ENCODE data around the gene ENOX1. TPM values are rescaled to one million over a fixed set of nuclear protein-coding genes. Genes with fewer than 3 reads are reported as not detected.

The ENOX1 gene
- total RNA-seq, 1 experiment from 2014 or later, result 0.35 TPM

- no peak for TF ChIP-seq EZH2 (IDR thresholded peaks at IDR 0.05; ENCODE audit: low read depth)
- no peak for TF ChIP-seq CTCF (conservative IDR thresholded peaks at IDR 0.05)
- H4K20me1 ChIP-seq (ENCODE audit: insufficient read depth), result no peaks in the 10 kb centered on the region
- no peaks in the 10 kb centered on the region for H3K27me3 ChIP-seq (ENCODE audit: insufficient read depth, low read depth)
- H3K36me3 ChIP-seq (ENCODE audit: low read depth), result no peaks in the 10 kb centered on the region
- H3K9me3 ChIP-seq (ENCODE audit: insufficient read depth, low read depth), result no peaks in the 10 kb centered on the region
- CTCF ChIA-PET, result interaction anchor here (0.6 kb wide), 1 partner anchor 73 kb away, joined by 4 read pairs; no protein-coding TSS in a partner anchor
- no peak overlapping the region for H3K4me2 ChIP-seq
- no peak overlapping the region for H3K4me3 ChIP-seq
- POLR2A ChIA-PET (ENCODE audit: unreplicated experiment), result no interaction called here
- no peak overlapping the region for H2AFZ ChIP-seq
- no peak overlapping the region for H3K27ac ChIP-seq
- no peak for DNase-seq
- H3F3A ChIP-seq (ENCODE audit: insufficient read depth, low read depth), result no peaks in the 10 kb centered on the region
- intact Hi-C loops (cut with micrococcal nuclease; ENCODE audit: unreplicated experiment), result no loop called here
- no TSS peak for BruUV-seq (replicated peaks)
- H3K9me2 ChIP-seq (ENCODE audit: insufficient read depth), result no peaks in the 10 kb centered on the region
- H3K4me1 ChIP-seq (replicated peaks; ENCODE audit: insufficient read depth), result no peaks in the 10 kb centered on the region
- no peaks in the 10 kb centered on the region for H3K79me2 ChIP-seq (ENCODE audit: low read depth)
These were observed 202.0 kb downstream of the ENOX1 start for GRCh38 chr13:43584751-43585150.

GRCh38 chr13:43583321-43583720 is 203.5 kb downstream of the ENOX1 start:
- no peak overlapping the region for H3K27ac ChIP-seq
- H3K4me2 ChIP-seq, result no peak overlapping the region
- H3K9me2 ChIP-seq (ENCODE audit: insufficient read depth), result no peaks in the 10 kb centered on the region
- no peaks in the 10 kb centered on the region for H3K9me3 ChIP-seq (ENCODE audit: insufficient read depth, low read depth)
- CTCF ChIA-PET, result no interaction called here
- POLR2A ChIA-PET (ENCODE audit: unreplicated experiment), result no interaction called here
- no peaks in the 10 kb centered on the region for H3K27me3 ChIP-seq (ENCODE audit: insufficient read depth, low read depth)
- H3K79me2 ChIP-seq (ENCODE audit: low read depth), result no peaks in the 10 kb centered on the region
- TF ChIP-seq EZH2 (IDR thresholded peaks at IDR 0.05; ENCODE audit: low read depth), result no peak
- no peak for TF ChIP-seq CTCF (conservative IDR thresholded peaks at IDR 0.05)
- no peak for DNase-seq
- H3F3A ChIP-seq (ENCODE audit: insufficient read depth, low read depth), result no peaks in the 10 kb centered on the region
- H3K4me1 ChIP-seq (replicated peaks; ENCODE audit: insufficient read depth), result no peaks in the 10 kb centered on the region
- no peaks in the 10 kb centered on the region for H3K36me3 ChIP-seq (ENCODE audit: low read depth)
- no peak overlapping the region for H3K4me3 ChIP-seq
- no peak overlapping the region for H2AFZ ChIP-seq
- BruUV-seq (replicated peaks), result no TSS peak
- H4K20me1 ChIP-seq (ENCODE audit: insufficient read depth), result no peaks in the 10 kb centered on the region
- intact Hi-C loops (cut with micrococcal nuclease; ENCODE audit: unreplicated experiment), result no loop called here

- intact Hi-C loops (cut with micrococcal nuclease; ENCODE audit: unreplicated experiment), result no loop called here
- Histone ChIP-seq H4K20me1 (ENCODE audit: insufficient read depth) (no peaks in the 10 kb centered on the region), H3K9me3 (ENCODE audit: insufficient read depth, low read depth) (no peaks in the 10 kb centered on the region), H3K27me3 (ENCODE audit: insufficient read depth, low read depth) (no peaks in the 10 kb centered on the region), H3K79me2 (ENCODE audit: low read depth) (no peaks in the 10 kb centered on the region), H3K4me2 (no peak overlapping the region), H3K36me3 (ENCODE audit: low read depth) (no peaks in the 10 kb centered on the region), H2AFZ (no peak overlapping the region), H3K9me2 (ENCODE audit: insufficient read depth) (no peaks in the 10 kb centered on the region), H3K4me3 (no peak overlapping the region), H3K4me1 (replicated peaks; ENCODE audit: insufficient read depth) (no peaks in the 10 kb centered on the region), H3K27ac (no peak overlapping the region), H3F3A (ENCODE audit: insufficient read depth, low read depth) (no peaks in the 10 kb centered on the region)
- ChIA-PET CTCF (no interaction called here), POLR2A (ENCODE audit: unreplicated experiment) (no interaction called here)
- no TSS peak for BruUV-seq (replicated peaks)
- TF ChIP-seq CTCF (conservative IDR thresholded peaks at IDR 0.05), result no peak
- TF ChIP-seq EZH2 (IDR thresholded peaks at IDR 0.05; ENCODE audit: low read depth), result no peak
- DNase-seq, result no peak
These were observed 206.5 kb downstream of the ENOX1 start for GRCh38 chr13:43580280-43580679.
